H1 (cell line): ENCODE data around the gene TMEM144. TPM values are rescaled to one million over a fixed set of nuclear protein-coding genes. Genes with fewer than 3 reads are reported as not detected.

Experiments
- CTCF ChIA-PET: fragments of 300-600 bp; sonication (Branson Sonifier 250); formaldehyde crosslinking; loops from one replicate; lab custom pipeline; 2021; ENCODE audit not compliant: partially characterized antibody; lab: Charles Lee
- POLR2A ChIA-PET: fragments of 300-600 bp; sonication (Branson Sonifier 250); formaldehyde crosslinking; loops from one replicate; lab custom pipeline; 2021; ENCODE audit warnings: inconsistent platforms; ENCODE audit not compliant: partially characterized antibody; lab: Charles Lee
- DNase-seq, 2 experiments: peaks; one replicate each; pipeline versions ENCODE4 v3.0.0 to v3.0.0-alpha.2; 2010 to 2022; ENCODE audit warnings: low spot score in 2 of 2, low read depth in 1 of 2, mixed read lengths in 1 of 2
- FAIRE-seq: peaks from 2 replicates; lab custom pipeline; 2011; peaks lifted over from hg19 to GRCh38; lab: Jason Lieb, UNC
- H2AFZ ChIP-seq: 2 replicates; pipeline ENCODE4 v1.8.1; 2012; ENCODE audit warnings: low read length, inconsistent platforms
- H2AK5ac ChIP-seq: 2 replicates; pipeline ENCODE4 v1.6.1; 2013; ENCODE audit warnings: low read depth, low read length
- H2BK120ac ChIP-seq: replicated peaks from 2 replicates; pipeline ENCODE3; 2013; ENCODE audit warnings: low read depth, low read length, inconsistent platforms
- H2BK12ac ChIP-seq: 2 replicates; pipeline ENCODE4 v1.6.1; 2013; ENCODE audit warnings: low read depth, low read length
- H2BK15ac ChIP-seq: 2 replicates; pipeline ENCODE4 v1.6.1; 2013; ENCODE audit warnings: low read length
- H2BK20ac ChIP-seq: 2 replicates; pipeline ENCODE4 v1.6.1; 2013; ENCODE audit warnings: low read length
- H2BK5ac ChIP-seq: 2 replicates; pipeline ENCODE4 v1.6.1; 2013; ENCODE audit warnings: low read depth, low read length
- H3K14ac ChIP-seq: 2 replicates; pipeline ENCODE4 v1.6.1; 2013; ENCODE audit warnings: inconsistent platforms; ENCODE audit not compliant: insufficient read length
- H3K18ac ChIP-seq: 2 replicates; pipeline ENCODE4 v1.6.1; 2013; ENCODE audit warnings: low read length; ENCODE audit errors: extremely low read depth
- H3K23ac ChIP-seq: 2 replicates; pipeline ENCODE4 v1.6.1; 2013; ENCODE audit warnings: inconsistent platforms; ENCODE audit not compliant: insufficient read length
- H3K23me2 ChIP-seq: 2 replicates; pipeline ENCODE4 v1.6.1; 2013; ENCODE audit warnings: low read depth, low read length
- H3K27ac ChIP-seq: 2 replicates; pipeline ENCODE4 v1.6.1; 2011; ENCODE audit warnings: low read depth, low read length, inconsistent platforms
- H3K27me3 ChIP-seq, 4 experiments: replicated peaks in 1 of 4; 1 replicate in 1 of 4; 2 replicates in 3 of 4; pipeline versions ENCODE4 v1.6.1 to v1.8.1; 2011 to 2013; ENCODE audit warnings: low read length in 3 of 4, mild to moderate bottlenecking in 3 of 4, inconsistent platforms in 2 of 4, mixed read lengths in 2 of 4, moderate library complexity in 1 of 4; ENCODE audit not compliant: control insufficient read depth in 3 of 4, insufficient read depth in 3 of 4; ENCODE audit errors: extremely low read depth in 1 of 4
- H3K36me3 ChIP-seq, 4 experiments: 2 replicates each; pipeline versions ENCODE4 v1.6.1 to v1.8.1; 2011 to 2013; ENCODE audit warnings: mild to moderate bottlenecking in 4 of 4, low read length in 3 of 4, moderate library complexity in 2 of 4, control low read depth in 1 of 4, inconsistent platforms in 1 of 4; ENCODE audit not compliant: insufficient read depth in 4 of 4, control insufficient read depth in 2 of 4
- H3K4ac ChIP-seq: replicated peaks from 2 replicates; pipeline ENCODE3; 2013; ENCODE audit warnings: low read length, low read depth, mixed read lengths, inconsistent platforms; ENCODE audit not compliant: insufficient read length
- H3K4me1 ChIP-seq, 4 experiments: replicated peaks in 1 of 4; 1 replicate in 1 of 4; 2 replicates in 3 of 4; pipeline versions ENCODE4 v1.6.1 to v1.8.1; 2011 to 2013; ENCODE audit warnings: low read length in 3 of 4, inconsistent platforms in 2 of 4, mixed read lengths in 1 of 4; ENCODE audit not compliant: insufficient read depth in 4 of 4, control insufficient read depth in 3 of 4
- H3K4me2 ChIP-seq, 2 experiments: 2 replicates each; pipeline versions ENCODE4 v1.6.1 to v1.8.1; 2011 to 2013; ENCODE audit warnings: low read depth in 2 of 2, low read length in 2 of 2, control low read depth in 1 of 2, inconsistent platforms in 1 of 2, mild to moderate bottlenecking in 1 of 2; ENCODE audit not compliant: insufficient read depth in 1 of 2
- H3K4me3 ChIP-seq, 4 experiments: fragments of 200-600, 300-600 bp in 1 of 4; sonication (generic), shearing (Covaris generic), sonication (Bioruptor Twin) in 1 of 4; 2 replicates each; pipeline versions ENCODE4 v1.5.1 to v1.8.1; 2011 to 2016; ENCODE audit warnings: low read length in 4 of 4, low read depth in 3 of 4, control low read depth in 2 of 4, inconsistent platforms in 2 of 4, mild to moderate bottlenecking in 2 of 4, mixed read lengths in 1 of 4, moderate library complexity in 1 of 4; ENCODE audit not compliant: insufficient read depth in 2 of 4; ENCODE audit errors: extremely low read depth in 1 of 4
- H3K56ac ChIP-seq: replicated peaks from 2 replicates; pipeline ENCODE3; 2013; ENCODE audit warnings: low read depth, mild to moderate bottlenecking, mixed read lengths, low read length, inconsistent platforms; ENCODE audit not compliant: insufficient read length
- H3K79me1 ChIP-seq: 2 replicates; pipeline ENCODE4 v1.6.1; 2013; ENCODE audit warnings: low read depth, low read length, control low read depth
- H3K79me2 ChIP-seq, 2 experiments: 2 replicates each; pipeline versions ENCODE4 v1.6.1 to v1.8.1; 2012 to 2013; ENCODE audit warnings: low read length in 2 of 2, mild to moderate bottlenecking in 2 of 2, inconsistent platforms in 1 of 2; ENCODE audit not compliant: insufficient read depth in 2 of 2, control insufficient read depth in 1 of 2
- H3K9ac ChIP-seq, 4 experiments: replicated peaks in 1 of 4; 1 replicate in 1 of 4; 2 replicates in 3 of 4; pipeline versions ENCODE4 v1.6.1 to v1.8.1; 2011 to 2013; ENCODE audit warnings: low read depth in 3 of 4, low read length in 3 of 4, control low read depth in 2 of 4, mild to moderate bottlenecking in 2 of 4, moderate library complexity in 2 of 4, inconsistent platforms in 1 of 4; ENCODE audit errors: extremely low read depth in 1 of 4
- H3K9me3 ChIP-seq, 2 experiments: 2 replicates each; pipeline versions ENCODE4 v1.6.1 to v1.8.1; 2012 to 2013; ENCODE audit warnings: mild to moderate bottlenecking in 2 of 2, moderate library complexity in 2 of 2, control low read depth in 1 of 2, inconsistent platforms in 1 of 2, low read depth in 1 of 2, low read length in 1 of 2, mixed read lengths in 1 of 2; ENCODE audit not compliant: insufficient read depth in 2 of 2
- H4K20me1 ChIP-seq, 2 experiments: replicated peaks in 1 of 2; 2 replicates each; pipeline versions ENCODE3 to v1.8.1; 2011 to 2013; ENCODE audit warnings: inconsistent platforms in 2 of 2, low read length in 2 of 2, mild to moderate bottlenecking in 1 of 2; ENCODE audit not compliant: insufficient read depth in 2 of 2, control insufficient read depth in 1 of 2
- H4K5ac ChIP-seq: 2 replicates; pipeline ENCODE4 v1.6.1; 2013; ENCODE audit warnings: low read length, low read depth, mixed read lengths, inconsistent platforms; ENCODE audit not compliant: insufficient read length
- H4K8ac ChIP-seq: 2 replicates; pipeline ENCODE4 v1.8.0; 2013; ENCODE audit warnings: mild to moderate bottlenecking, moderate library complexity, low read length, inconsistent platforms; ENCODE audit not compliant: insufficient read depth; ENCODE audit errors: extremely low read depth
- H4K91ac ChIP-seq: replicated peaks from 2 replicates; pipeline ENCODE3; 2013; ENCODE audit warnings: low read length, mixed read lengths, inconsistent platforms; ENCODE audit not compliant: insufficient read length
- ASH2L ChIP-seq: fragments of 200-600, 300-600 bp; sonication (generic); IDR thresholded peaks from one replicate; pipeline ENCODE4 v1.7.1; 2017; ENCODE audit warnings: low read length
- CBX8 ChIP-seq: fragments of 300-800, 300-1000 bp; sonication (generic); IDR thresholded peaks from 2 replicates; pipeline ENCODE4 v1.7.1; 2016; ENCODE audit warnings: low read depth, low read length, borderline replicate concordance
- CHD2 ChIP-seq: IDR thresholded peaks from 2 replicates; pipeline ENCODE4 v1.6.1; 2012; ENCODE audit warnings: low read length, improper control_type of control experiment
- KDM5A ChIP-seq: fragments of 200-600 bp; IDR thresholded peaks from 2 replicates; pipeline ENCODE4 v1.7.1; 2012; ENCODE audit warnings: mild to moderate bottlenecking, low read length, inconsistent platforms, mixed read lengths
- NANOG ChIP-seq: IDR thresholded peaks from 2 replicates; pipeline ENCODE4 v1.6.1; 2011; ENCODE audit warnings: low read length, low read depth, mild to moderate bottlenecking, inconsistent platforms; ENCODE audit not compliant: insufficient read depth, poor library complexity, severe bottlenecking
- RFX5 ChIP-seq: IDR thresholded peaks from 2 replicates; pipeline ENCODE4 v1.6.1; 2011; ENCODE audit warnings: low read depth, low read length, improper control_type of control experiment, borderline replicate concordance
- SP2 ChIP-seq: IDR thresholded peaks from 2 replicates; pipeline ENCODE4 v1.6.1; 2012; ENCODE audit warnings: mild to moderate bottlenecking, low read length, inconsistent platforms
- SP4 ChIP-seq: IDR thresholded peaks from 2 replicates; pipeline ENCODE4 v1.6.1; 2012; ENCODE audit warnings: low read length, inconsistent platforms
- SUZ12 ChIP-seq: fragments of 200-600 bp; sonication (generic); IDR thresholded peaks from 2 replicates; pipeline ENCODE4 v1.6.1; 2012; ENCODE audit warnings: mild to moderate bottlenecking, inconsistent platforms, low read length, moderate library complexity, mixed read lengths
- TAF7 ChIP-seq: optimal IDR thresholded peaks from 2 replicates; pipeline ENCODE3; 2011; ENCODE audit warnings: low read depth, mild to moderate bottlenecking, inconsistent platforms, low read length, moderate library complexity, borderline replicate concordance
- WGBS, 2 experiments: shearing (Covaris generic) in 1 of 2; methylation state at CpG; one replicate each; pipeline versions ENCODE4 v1.1.6 to v1.1.7; 2013 to 2015; ENCODE audit warnings: low lambda C conversion rate in 2 of 2, mixed read lengths in 2 of 2, inconsistent platforms in 1 of 2, low coverage in 1 of 2, missing lambda C conversion rate in 1 of 2; ENCODE audit not compliant: insufficient replicate concordance in 2 of 2, insufficient coverage in 1 of 2, insufficient read length in 1 of 2; ENCODE audit errors: extremely low coverage in 1 of 2, missing lambda C conversion rate in 1 of 2; 5-methylcytosine and 5-hydroxymethylcytosine counted together
- polyA plus RNA-seq, 7 experiments: library from polyadenylated mRNA; depleted of rRNA in 3 of 7; stranded (reverse) in 5 of 7; unstranded in 2 of 7; fragments of >200 nt in 5 of 7; fragments of 200-250 nt in 2 of 7; gene quantifications; 1 replicate in 5 of 7; 2 replicates in 1 of 7; 4 replicates in 1 of 7; pipeline versions ENCODE4 v1.2.1 to v1.2.3, GENCODE V29; 2011 to 2013; ENCODE audit warnings: missing spikeins in 2 of 7, mixed read lengths in 2 of 7
- total RNA-seq: library from RNA; stranded (reverse); fragmentation: NEBNext Ultra II Directional; extraction: Animal tissue kit (Norgen Biotek cat#: 25700); gene quantifications from 2 replicates; pipeline ENCODE4 v1.2.1, GENCODE V29; 2021
- TF ChIP-seq, protein P1 (sequence below): IDR thresholded peaks from 2 replicates; pipeline ENCODE4 v1.6.1; 2011; ENCODE audit warnings: low read length, improper control_type of control experiment

The TMEM144 gene
- total and polyA plus RNA-seq, 2 of the 8 experiments (the other 6 are each of a cell fraction or from before 2014, with no cell fraction given), result 1.9 to 2.6 TPM

DNA sequence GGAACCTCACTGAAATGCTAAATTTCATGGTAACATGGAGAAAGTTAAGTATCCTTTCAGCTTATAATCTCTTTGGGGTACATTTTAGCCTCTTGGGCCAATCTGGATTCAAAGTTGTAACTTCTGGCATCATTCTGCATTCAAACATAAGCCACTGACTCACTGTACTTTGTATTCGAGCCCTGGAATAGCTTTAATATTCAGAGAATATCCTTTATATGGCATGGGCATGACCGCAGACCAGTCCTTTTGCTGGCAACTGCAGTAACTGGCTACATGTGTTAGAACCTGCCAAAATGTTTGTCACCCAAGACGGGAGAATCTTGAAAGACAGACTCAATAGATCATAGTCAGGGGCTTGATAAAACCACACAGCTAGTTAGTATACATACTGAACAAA lies 40.8 kb upstream of the TMEM144 start:
- Histone ChIP-seq H3K9me3 (no peaks in the 10 kb centered on the region), H3K27ac (no peak overlapping the region), H2BK15ac (no peak overlapping the region), H3K4me3 (no peak overlapping the region), H2AFZ (no peak overlapping the region), H3K79me2 (no peaks in the 10 kb centered on the region), H2BK12ac (no peak overlapping the region), H3K79me1 (no peaks in the 10 kb centered on the region), H3K36me3 (no peaks in the 10 kb centered on the region), H4K5ac (no peak overlapping the region), H3K9ac (no peak overlapping the region), H2BK120ac (no peak overlapping the region), H4K8ac (no peak overlapping the region), H3K14ac (no peak overlapping the region), H4K20me1 (no peaks in the 10 kb centered on the region), H2BK20ac (no peak overlapping the region), H3K18ac (no peak overlapping the region), H2AK5ac (no peak overlapping the region), H3K23me2 (no peaks in the 10 kb centered on the region), H3K4ac (no peak overlapping the region), H3K27me3 (no peaks in the 10 kb centered on the region), H4K91ac (no peak overlapping the region), H2BK5ac (no peak overlapping the region), H3K56ac (no peak overlapping the region), H3K4me2 (no peak overlapping the region), H3K4me1 (no peaks in the 10 kb centered on the region), H3K23ac (no peak overlapping the region)
- FAIRE-seq (no peak), DNase-seq (no peak)
- 85% methylated on average over 3 of the region's 3 CpGs; no CpG with 5 or more reads in 1 of the 2 experiments for WGBS, 2 experiments
- ChIA-PET POLR2A (no interaction called here), CTCF (interaction anchor here (1.0 to 4.3 kb wide), 14 partner anchors 12 to 457 kb away, joined by 3 to 41 read pairs (median 4); no protein-coding TSS in a partner anchor)
- TF ChIP-seq SP2 (no peak), KDM5A (no peak), NANOG (no peak), CBX8 (no peak), ASH2L (no peak), SP4 (no peak), TAF7 (no peak), SUZ12 (no peak), CHD2 (no peak), RFX5 (no peak)
- TF ChIP-seq, protein P1, sequence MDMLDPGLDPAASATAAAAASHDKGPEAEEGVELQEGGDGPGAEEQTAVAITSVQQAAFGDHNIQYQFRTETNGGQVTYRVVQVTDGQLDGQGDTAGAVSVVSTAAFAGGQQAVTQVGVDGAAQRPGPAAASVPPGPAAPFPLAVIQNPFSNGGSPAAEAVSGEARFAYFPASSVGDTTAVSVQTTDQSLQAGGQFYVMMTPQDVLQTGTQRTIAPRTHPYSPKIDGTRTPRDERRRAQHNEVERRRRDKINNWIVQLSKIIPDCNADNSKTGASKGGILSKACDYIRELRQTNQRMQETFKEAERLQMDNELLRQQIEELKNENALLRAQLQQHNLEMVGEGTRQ, result no peak
